H1 (cell line): ENCODE measurements around the gene ASRGL1. TPM values are rescaled to one million over a fixed set of nuclear protein-coding genes. Genes with fewer than 3 reads are reported as not detected.

Experiments
- CEBPB ChIP-seq: IDR thresholded peaks from 2 replicates; pipeline ENCODE4 v1.6.1; 2012; ENCODE audit warnings: low read depth, low read length
- CHD7 ChIP-seq: fragments of 300-600 bp; sonication (generic); IDR thresholded peaks from 2 replicates; pipeline ENCODE4 v1.7.1; 2012; ENCODE audit warnings: low read length, moderate library complexity, mild to moderate bottlenecking, inconsistent platforms; ENCODE audit not compliant: insufficient replicate concordance
- CTCF ChIP-seq, 3 experiments: IDR thresholded peaks; 1 replicate in 2 of 3; 2 replicates in 1 of 3; pipeline versions ENCODE4 v1.5.1 to v1.6.1; 2011; ENCODE audit warnings: low read length in 3 of 3, mild to moderate bottlenecking in 3 of 3, inconsistent platforms in 2 of 3, low read depth in 1 of 3, moderate library complexity in 1 of 3; ENCODE audit not compliant: insufficient read depth in 1 of 3; ENCODE audit errors: control extremely low read depth in 1 of 3
- GABPA ChIP-seq: IDR thresholded peaks from 2 replicates; pipeline ENCODE4 v1.6.1; 2011; ENCODE audit warnings: mild to moderate bottlenecking, low read length, moderate library complexity, borderline replicate concordance; ENCODE audit not compliant: insufficient read depth
- GTF2F1 ChIP-seq: IDR thresholded peaks from 2 replicates; pipeline ENCODE4 v1.6.1; 2012; ENCODE audit warnings: low read depth, low read length, improper control_type of control experiment, borderline replicate concordance
- HDAC6 ChIP-seq: IDR thresholded peaks from one replicate; pipeline ENCODE4 v1.7.1; 2012; ENCODE audit warnings: low read depth, mild to moderate bottlenecking, inconsistent platforms, low read length, moderate library complexity
- NRF1 ChIP-seq: IDR thresholded peaks from 2 replicates; pipeline ENCODE4 v1.6.1; 2011; ENCODE audit warnings: mild to moderate bottlenecking, low read depth, low read length, improper control_type of control experiment
- USF2 ChIP-seq: IDR thresholded peaks from 2 replicates; pipeline ENCODE4 v1.6.1; 2011; ENCODE audit warnings: low read length, improper control_type of control experiment
- polyA plus RNA-seq, 7 experiments: library from polyadenylated mRNA; depleted of rRNA in 3 of 7; stranded (reverse) in 5 of 7; unstranded in 2 of 7; fragments of >200 nt in 5 of 7; fragments of 200-250 nt in 2 of 7; gene quantifications; 1 replicate in 5 of 7; 2 replicates in 1 of 7; 4 replicates in 1 of 7; pipeline versions ENCODE4 v1.2.1 to v1.2.3, GENCODE V29; 2011 to 2013; ENCODE audit warnings: missing spikeins in 2 of 7, mixed read lengths in 2 of 7
- total RNA-seq: library from RNA; stranded (reverse); fragmentation: NEBNext Ultra II Directional; extraction: Animal tissue kit (Norgen Biotek cat#: 25700); gene quantifications from 2 replicates; pipeline ENCODE4 v1.2.1, GENCODE V29; 2021

ASRGL1 gene
- total and polyA plus RNA-seq, 2 of the 8 experiments (the other 6 are each of a cell fraction or from before 2014, with no cell fraction given): 19.9 to 23.5 TPM

- TF ChIP-seq CHD7 (no peak), HDAC6 (no peak), CEBPB (no peak), USF2 (no peak), GTF2F1 (no peak), GABPA (no peak), NRF1 (no peak), CTCF (IDR thresholded peaks at IDR 0.05; ENCODE audit: control extremely low read depth in 1 of 3, insufficient read depth in 1 of 3, low read depth in 1 of 3, low read length in 3 of 3) (no peak)
Observed at GRCh38 chr11:62306227-62306626, 31.0 kb upstream of the ASRGL1 start (continued).
